ENCODE measurements around the gene ZNF93. TPM values are rescaled to one million over a fixed set of nuclear protein-coding genes. Genes with fewer than 3 reads are reported as not detected.
A peak's percentile ranks its signal among the peaks of the same experiment; 100 is the strongest.
"Not testable (repeated sequence)": the region's sequence is repeated elsewhere in the genome, so short reads cannot be mapped to it uniquely, and the experiment has no call there.

ZNF93 gene
- 6.1 to 10.0 TPM (median 7.2 TPM) in 3 replicates for total RNA-seq
- long read RNA-seq, partial matches to known transcripts = 0 of 2 reads
- long read RNA-seq, other reads (novel, unspliced or antisense) = 0 of 2 reads

GRCh38 chr19:19900729-19901444 lies at the start of gene ZNF93:
TSS of gene ZNF93 (plus strand) at chr19:19900946. CDS start at chr19:19901089, 143 bp downstream.
- Mint-ChIP-seq H3K9me3 (ENCODE audit: low read depth) (peaks cover 33% of the 10 kb centered on the region), H3K36me3 (ENCODE audit: low read depth) (peaks cover 21% of the 10 kb centered on the region), H3K27me3 (ENCODE audit: low read depth) (no peaks in the 10 kb centered on the region), H3K4me1 (ENCODE audit: low read depth) (peaks cover 43% of the 10 kb centered on the region), H3K27ac (ENCODE audit: unreplicated experiment) (peak within 1 kb of the TSS; percentile 100), H3K4me3 (ENCODE audit: unreplicated experiment) (peak within 1 kb of the TSS; percentile 96)
- TF ChIP-seq CTCF (IDR thresholded peaks at IDR 0.05) = no peak
- DNase-seq (ENCODE audit: low spot score) = peak; percentile 96

- not testable (repeated sequence) for DNase-seq (ENCODE audit: low spot score); H3K27ac Mint-ChIP-seq (ENCODE audit: unreplicated experiment); H3K4me3 Mint-ChIP-seq (ENCODE audit: unreplicated experiment); H3K36me3 Mint-ChIP-seq (ENCODE audit: low read depth); H3K4me1 Mint-ChIP-seq (ENCODE audit: low read depth); H3K27me3 Mint-ChIP-seq (ENCODE audit: low read depth)
- H3K9me3 Mint-ChIP-seq (ENCODE audit: low read depth) = peaks cover 38% of the 10 kb centered on the region
Observed at GRCh38 chr19:19851740-19852139, 49.0 kb upstream of the ZNF93 start.

GRCh38 chr19:19858751-19859150 lies 42.0 kb upstream of the ZNF93 start:
- Mint-ChIP-seq H3K27ac (ENCODE audit: unreplicated experiment) (no peak overlapping the region), H3K9me3 (ENCODE audit: low read depth) (peaks cover 47% of the 10 kb centered on the region), H3K27me3 (ENCODE audit: low read depth) (no peaks in the 10 kb centered on the region), H3K4me1 (ENCODE audit: low read depth) (no peaks in the 10 kb centered on the region), H3K36me3 (ENCODE audit: low read depth) (peaks cover 6% of the 10 kb centered on the region), H3K4me3 (ENCODE audit: unreplicated experiment) (no peak overlapping the region)
- no peak for TF ChIP-seq CTCF (IDR thresholded peaks at IDR 0.05)
- no peak for DNase-seq (ENCODE audit: low spot score)

DNA sequence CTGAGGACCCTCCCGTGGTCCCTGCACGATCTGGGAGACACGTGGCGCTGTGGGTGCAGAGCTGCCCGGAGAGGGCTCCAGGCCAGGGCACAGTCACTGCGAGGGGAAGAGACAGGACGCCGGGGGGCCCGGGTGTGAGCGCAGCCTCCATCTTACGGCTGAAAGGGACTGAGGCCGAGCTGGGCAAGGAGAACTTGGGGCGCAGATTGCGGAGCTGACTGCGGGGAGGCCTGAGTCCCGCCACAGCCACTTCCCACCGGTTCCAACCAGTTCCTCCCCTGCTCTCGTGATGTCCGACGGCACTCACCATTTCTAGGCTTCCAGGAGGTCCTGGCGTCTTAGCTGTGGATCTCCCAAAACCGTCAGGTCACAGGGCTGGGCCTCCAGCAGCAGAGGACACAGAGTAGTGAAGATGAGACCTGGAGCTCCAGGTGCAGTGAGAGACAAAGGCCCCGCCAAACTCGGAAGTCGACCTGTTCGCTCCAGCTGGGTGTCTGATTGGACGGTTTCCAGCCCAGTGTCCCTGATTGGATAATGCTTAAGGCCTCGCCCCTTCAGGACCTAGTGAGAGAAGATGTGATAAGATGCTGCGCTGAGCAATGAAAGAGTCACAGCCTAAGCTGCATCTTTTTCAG lies 39.9 kb upstream of the ZNF93 start:
- no peak for DNase-seq (ENCODE audit: low spot score)
- Mint-ChIP-seq H3K36me3 (ENCODE audit: low read depth) (peaks cover 6% of the 10 kb centered on the region), H3K9me3 (ENCODE audit: low read depth) (peaks cover 34% of the 10 kb centered on the region), H3K4me3 (ENCODE audit: unreplicated experiment) (no peak overlapping the region), H3K27me3 (ENCODE audit: low read depth) (no peaks in the 10 kb centered on the region), H3K27ac (ENCODE audit: unreplicated experiment) (no peak overlapping the region), H3K4me1 (ENCODE audit: low read depth) (no peaks in the 10 kb centered on the region)
- no peak for TF ChIP-seq CTCF (IDR thresholded peaks at IDR 0.05)

DNA sequence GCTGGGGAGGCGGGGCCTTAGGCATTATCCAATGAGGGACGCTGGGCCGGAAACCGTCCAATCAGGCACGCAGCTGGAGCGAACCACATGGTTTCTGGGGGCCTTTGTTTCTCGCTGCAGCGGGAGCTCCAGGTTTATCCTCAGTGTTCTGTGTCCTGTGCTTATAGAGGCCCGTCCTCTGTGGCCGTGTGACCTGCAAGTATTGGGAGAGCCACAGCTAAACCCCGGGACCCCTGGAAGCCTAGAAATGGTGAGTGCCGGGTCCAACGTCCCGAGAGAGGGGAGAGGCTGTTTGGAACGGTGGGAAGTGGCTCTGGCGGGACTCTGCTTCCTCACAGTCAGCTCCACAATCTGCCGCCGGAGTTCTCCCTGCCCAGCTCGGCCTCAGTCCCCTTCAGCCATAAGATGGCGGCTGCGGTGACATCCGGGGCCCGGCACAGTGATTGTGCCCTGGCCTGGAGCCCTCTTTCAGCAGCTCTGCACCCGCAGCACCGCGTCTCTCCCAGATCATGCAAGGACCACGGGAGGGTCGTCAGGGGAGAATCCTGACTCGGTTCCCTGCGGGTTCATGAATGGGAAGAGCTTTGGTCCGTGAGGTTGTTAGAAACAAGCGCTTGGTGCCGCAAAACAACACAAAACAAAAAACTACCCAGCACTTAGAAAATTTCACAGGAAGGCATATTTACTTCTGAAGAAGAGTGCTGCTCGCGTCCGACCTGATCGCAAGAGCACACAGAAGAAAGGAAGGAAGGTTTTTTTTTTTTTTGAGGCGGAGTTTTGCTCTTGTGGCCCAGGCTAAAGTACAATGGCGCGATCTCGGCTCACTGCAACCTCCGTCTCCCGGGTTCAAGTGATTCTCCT lies 34.8 kb upstream of the ZNF93 start, which contains the start of gene ZNF253:
Gene ZNF253 (plus strand): TSS at position 133 of the 861 bp plus-strand sequence. CDS start 115 bp downstream, at position 248.
- Mint-ChIP-seq H3K27me3 (ENCODE audit: low read depth) (no peaks in the 10 kb centered on the region), H3K9me3 (ENCODE audit: low read depth) (peaks cover 14% of the 10 kb centered on the region), H3K4me3 (ENCODE audit: unreplicated experiment) (peak within 1 kb of the TSS; percentile 100), H3K27ac (ENCODE audit: unreplicated experiment) (peak within 1 kb of the TSS; percentile 100), H3K36me3 (ENCODE audit: low read depth) (peaks cover 8% of the 10 kb centered on the region), H3K4me1 (ENCODE audit: low read depth) (peaks cover 20% of the 10 kb centered on the region)
- DNase-seq (ENCODE audit: low spot score) = peak; percentile 98
- TF ChIP-seq CTCF (IDR thresholded peaks at IDR 0.05) = peak; percentile 49
